Lower lobe of right lung (tissue), 2 donors: ENCODE measurements around the gene CCDC88C. TPM values are rescaled to one million over a fixed set of nuclear protein-coding genes. Genes with fewer than 3 reads are reported as not detected.
A peak's percentile ranks its signal among the peaks of the same experiment; 100 is the strongest.

Experiments
- ATAC-seq, 2 donors: fragments of 200-7000 bp; cut with Tn5 transposase; one replicate each; pipeline ENCODE4 v1.9.1; 2020 to 2022; ENCODE audit warnings: mild to moderate bottlenecking in 2 of 2, moderate library complexity in 2 of 2
- DNase-seq: peaks from one replicate; pipeline ENCODE4 v3.0.0-alpha.2; 2020
- H3K27ac ChIP-seq: fragments of 200-600 bp; one replicate; pipeline ENCODE4 v1.8.0; 2022
- H3K27me3 ChIP-seq: fragments of 200-600 bp; one replicate; pipeline ENCODE4 v1.8.0; 2022; ENCODE audit warnings: low read depth
- H3K36me3 ChIP-seq: fragments of 200-600 bp; one replicate; pipeline ENCODE4 v1.8.0; 2022; ENCODE audit warnings: mild to moderate bottlenecking
- H3K4me1 ChIP-seq: fragments of 200-600 bp; one replicate; pipeline ENCODE4 v1.8.0; 2022
- H3K4me3 ChIP-seq: fragments of 200-600 bp; one replicate; pipeline ENCODE4 v1.8.0; 2022; ENCODE audit warnings: mild to moderate bottlenecking
- H3K9me3 ChIP-seq: fragments of 200-600 bp; one replicate; pipeline ENCODE4 v1.8.0; 2022
- intact Hi-C: fragments of 100-400 bp; cut with DNase I; formaldehyde crosslinking; loops from one replicate; pipeline ENCODE4 v1.11.0; 2022
- total RNA-seq: library from RNA; stranded (reverse); fragmentation: NEBNext Ultra II Directional; extraction: Animal tissue kit (Norgen Biotek cat#: 25700); gene quantifications from one replicate; pipeline ENCODE4 v1.2.1, GENCODE V29; 2021
- TF ChIP-seq, protein P1 (sequence below): fragments of 200-600 bp; IDR thresholded peaks from one replicate; pipeline ENCODE4 v1.8.0; 2022; ENCODE audit warnings: antibody characterized with exemption, mild to moderate bottlenecking
- donor health status: DM: no; HTN: yes; CAD: no; lungs with severe emphysema.

Gene CCDC88C
- total RNA-seq, 1 donor from 2014 or later: 45.8 TPM

DNA sequence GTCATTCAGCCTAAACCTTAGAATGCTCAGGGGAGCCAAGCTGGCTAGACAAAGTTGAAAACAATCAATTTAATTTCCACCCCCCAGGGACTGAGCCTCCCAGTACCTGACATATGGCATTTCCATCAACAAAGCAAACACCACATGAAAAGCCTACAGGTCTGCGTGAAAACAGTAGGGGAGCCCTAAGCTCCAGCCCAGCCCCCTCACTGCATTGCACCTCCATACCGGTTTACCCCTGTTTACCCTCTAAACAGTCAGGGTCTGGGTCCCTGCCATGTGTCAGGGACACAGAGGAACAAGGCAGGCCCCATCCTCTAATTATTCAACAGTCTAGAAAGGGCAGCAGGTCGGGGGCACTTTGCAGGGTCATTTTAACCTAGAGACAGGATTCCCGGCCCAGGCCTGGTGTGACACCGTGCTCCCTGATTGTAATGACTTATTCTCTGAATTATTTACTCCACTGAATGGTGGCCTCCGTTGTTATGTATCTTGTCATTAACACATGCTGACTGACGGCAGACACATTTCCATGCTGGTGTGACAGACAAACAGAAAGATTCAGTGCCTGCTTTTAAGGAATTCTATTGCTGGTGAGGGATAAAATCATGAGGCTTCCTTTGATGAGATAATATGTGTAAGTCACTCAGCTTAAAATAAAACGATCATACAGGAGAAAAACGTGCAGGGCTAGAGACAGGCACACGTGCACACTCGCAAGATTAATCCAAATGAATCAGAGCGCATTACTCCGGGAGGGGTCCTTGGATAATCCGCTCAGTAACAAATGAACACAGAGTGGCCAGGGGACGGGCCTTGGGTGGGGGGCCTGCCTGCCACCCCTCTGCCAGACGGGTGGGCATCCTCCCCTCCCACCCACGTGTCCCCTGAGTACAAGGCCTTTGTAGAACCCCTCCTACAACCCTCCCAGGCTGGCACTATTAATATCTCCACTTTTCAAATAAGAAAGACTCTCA lies 23.2 kb downstream of the CCDC88C start:
- ATAC-seq: no peak
- intact Hi-C loops: no loop called here
- H3K4me3 ChIP-seq: no peak overlapping the region
- TF ChIP-seq, protein P1, sequence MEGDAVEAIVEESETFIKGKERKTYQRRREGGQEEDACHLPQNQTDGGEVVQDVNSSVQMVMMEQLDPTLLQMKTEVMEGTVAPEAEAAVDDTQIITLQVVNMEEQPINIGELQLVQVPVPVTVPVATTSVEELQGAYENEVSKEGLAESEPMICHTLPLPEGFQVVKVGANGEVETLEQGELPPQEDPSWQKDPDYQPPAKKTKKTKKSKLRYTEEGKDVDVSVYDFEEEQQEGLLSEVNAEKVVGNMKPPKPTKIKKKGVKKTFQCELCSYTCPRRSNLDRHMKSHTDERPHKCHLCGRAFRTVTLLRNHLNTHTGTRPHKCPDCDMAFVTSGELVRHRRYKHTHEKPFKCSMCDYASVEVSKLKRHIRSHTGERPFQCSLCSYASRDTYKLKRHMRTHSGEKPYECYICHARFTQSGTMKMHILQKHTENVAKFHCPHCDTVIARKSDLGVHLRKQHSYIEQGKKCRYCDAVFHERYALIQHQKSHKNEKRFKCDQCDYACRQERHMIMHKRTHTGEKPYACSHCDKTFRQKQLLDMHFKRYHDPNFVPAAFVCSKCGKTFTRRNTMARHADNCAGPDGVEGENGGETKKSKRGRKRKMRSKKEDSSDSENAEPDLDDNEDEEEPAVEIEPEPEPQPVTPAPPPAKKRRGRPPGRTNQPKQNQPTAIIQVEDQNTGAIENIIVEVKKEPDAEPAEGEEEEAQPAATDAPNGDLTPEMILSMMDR: no peak
- H3K9me3 ChIP-seq: no peaks in the 10 kb centered on the region
- H3K36me3 ChIP-seq: no peaks in the 10 kb centered on the region
- H3K27ac ChIP-seq: no peak overlapping the region
- DNase-seq: no peak
- no peaks in the 10 kb centered on the region for H3K27me3 ChIP-seq
- peaks cover 66% of the 10 kb centered on the region for H3K4me1 ChIP-seq

DNA sequence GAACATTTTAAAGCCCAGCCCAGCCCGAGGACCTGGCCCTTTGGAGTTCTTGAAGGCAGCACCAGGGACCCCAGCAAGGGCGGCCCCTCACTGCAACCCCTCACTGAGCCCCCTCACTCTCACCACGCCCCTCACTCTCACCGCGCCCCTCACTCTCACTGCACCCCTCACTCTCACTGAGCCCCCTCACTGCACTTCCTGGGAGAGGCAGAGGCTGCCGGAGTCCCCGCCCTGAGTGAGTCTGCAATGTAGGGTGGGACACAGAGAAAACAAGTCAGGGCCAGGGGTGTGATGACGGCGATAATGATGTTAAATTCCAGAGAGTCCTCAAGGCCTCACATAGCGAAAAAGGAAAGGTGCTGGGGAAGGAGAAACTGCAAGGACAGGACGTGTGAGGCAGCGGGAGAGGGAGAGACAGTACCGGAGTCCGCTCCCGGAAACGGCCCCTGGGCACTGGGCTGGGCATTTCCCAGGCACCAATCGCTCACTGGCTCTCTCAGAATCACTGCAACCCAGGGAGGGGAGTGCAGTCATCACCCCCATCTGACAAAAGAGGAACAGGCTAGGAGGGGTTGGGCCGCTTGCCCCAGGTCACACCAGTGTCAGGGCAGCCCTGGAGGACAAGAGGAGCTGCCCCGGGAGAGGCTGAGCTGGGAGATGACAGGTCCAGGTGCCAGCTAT lies 24.9 kb downstream of the CCDC88C start:
- Histone ChIP-seq H3K36me3 (no peaks in the 10 kb centered on the region), H3K27me3 (no peaks in the 10 kb centered on the region), H3K4me3 (no peak overlapping the region), H3K27ac (no peak overlapping the region), H3K4me1 (peaks cover 63% of the 10 kb centered on the region), H3K9me3 (no peaks in the 10 kb centered on the region)
- TF ChIP-seq, protein P1: no peak
- intact Hi-C loops: no loop called here
- ATAC-seq (peak; percentile 18 to 27), DNase-seq (peak; percentile 59)

DNA sequence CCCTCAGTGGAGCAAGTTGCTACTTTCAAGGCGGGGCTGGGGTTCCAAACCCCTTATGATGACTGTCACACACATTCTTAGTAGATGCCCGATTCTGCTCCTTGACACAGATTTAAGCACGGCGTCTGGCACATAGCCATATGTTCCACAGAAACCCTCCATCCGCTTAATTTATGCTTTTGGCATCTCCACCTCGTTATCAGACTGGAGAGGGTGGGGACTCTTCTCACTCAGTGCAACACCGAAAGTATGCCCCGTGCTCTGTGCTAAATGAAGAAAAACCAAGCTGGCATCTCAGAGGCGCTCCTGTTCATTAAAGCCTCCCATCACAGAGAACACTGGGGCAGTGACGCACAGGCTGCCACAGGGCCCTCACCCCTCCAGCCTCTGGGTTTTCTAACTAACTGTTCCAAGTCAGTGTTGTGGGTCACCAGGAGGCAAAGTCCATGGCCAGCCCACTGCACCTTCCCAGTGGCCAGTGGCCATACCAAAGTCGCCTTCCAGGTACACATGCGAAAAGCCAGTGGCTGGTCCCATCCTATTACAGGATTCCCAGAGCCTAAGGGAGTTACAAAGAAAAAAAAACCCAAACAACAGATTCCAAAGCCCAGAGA lies 27.3 kb downstream of the CCDC88C start:
- no peaks in the 10 kb centered on the region for H3K36me3 ChIP-seq
- no peaks in the 10 kb centered on the region for H3K9me3 ChIP-seq
- no peak overlapping the region for H3K27ac ChIP-seq
- intact Hi-C loops: no loop called here
- H3K4me3 ChIP-seq: no peak overlapping the region
- TF ChIP-seq, protein P1: no peak
- no peaks in the 10 kb centered on the region for H3K27me3 ChIP-seq
- peaks cover 44% of the 10 kb centered on the region for H3K4me1 ChIP-seq
- DNase-seq: no peak
- peak in 1 of 2 donors; percentile 27 for ATAC-seq

DNA sequence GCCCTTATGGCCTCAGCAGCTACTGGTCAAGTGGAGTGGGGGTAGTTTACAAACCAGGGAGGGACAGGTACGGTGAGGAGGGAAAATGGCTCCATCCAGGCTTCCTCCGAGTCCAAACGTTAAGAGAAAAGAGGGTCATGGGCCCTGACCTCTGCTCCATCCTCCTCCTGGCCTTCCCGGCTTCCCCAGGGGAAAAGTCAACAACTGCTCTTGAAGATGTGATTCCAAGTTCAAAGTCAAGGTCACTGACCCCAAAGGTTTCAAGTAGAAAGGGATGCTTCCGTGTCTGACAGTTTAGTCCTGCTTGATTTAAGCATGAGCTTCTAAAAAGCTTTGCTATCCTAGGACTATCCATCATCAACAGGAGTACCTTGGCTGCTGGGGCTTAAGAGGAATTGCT lies 28.5 kb downstream of the CCDC88C start:
- no peak overlapping the region for H3K4me3 ChIP-seq
- intact Hi-C loops: no loop called here
- no peak for DNase-seq
- H3K9me3 ChIP-seq: no peaks in the 10 kb centered on the region
- peaks cover 43% of the 10 kb centered on the region for H3K4me1 ChIP-seq
- no peak for ATAC-seq
- H3K27ac ChIP-seq: no peak overlapping the region
- TF ChIP-seq, protein P1: no peak
- H3K36me3 ChIP-seq: no peaks in the 10 kb centered on the region
- H3K27me3 ChIP-seq: no peaks in the 10 kb centered on the region

DNA sequence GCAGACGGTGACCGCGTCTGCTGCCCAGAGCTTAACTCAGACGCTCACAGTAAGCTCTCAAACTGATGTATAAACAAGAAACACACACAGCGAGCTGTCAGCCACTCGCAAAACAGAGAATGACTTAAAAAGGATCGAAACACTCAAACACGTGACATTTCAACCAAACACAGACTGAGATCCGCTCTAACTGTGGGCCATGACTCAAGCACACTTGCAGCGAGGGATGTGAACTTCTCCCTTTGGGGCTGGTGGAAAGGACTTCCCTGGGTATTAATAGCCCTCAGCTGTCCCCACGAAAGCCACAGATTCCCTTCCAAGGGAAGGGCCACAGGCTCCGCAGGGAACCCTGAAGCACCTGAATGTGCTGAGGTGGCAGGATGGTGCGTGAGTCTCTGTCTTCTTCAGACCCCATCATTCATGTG lies 29.1 kb downstream of the CCDC88C start:
- DNase-seq (no peak), ATAC-seq (peak; percentile 35 to 65)
- H3K27ac ChIP-seq: no peak overlapping the region
- no peak overlapping the region for H3K4me3 ChIP-seq
- peaks cover 43% of the 10 kb centered on the region for H3K4me1 ChIP-seq
- intact Hi-C loops: no loop called here
- H3K36me3 ChIP-seq: no peaks in the 10 kb centered on the region
- no peaks in the 10 kb centered on the region for H3K9me3 ChIP-seq
- TF ChIP-seq, protein P1: no peak
- H3K27me3 ChIP-seq: no peaks in the 10 kb centered on the region
